Measurements from ENCODE around the gene ZNF331.

GRCh38 chr19:53506728-53507127 lies 31.2 kb upstream of the ZNF331 start:
- TF ChIP-seq CTCF (conservative IDR thresholded peaks at IDR 0.05; ENCODE audit: low read depth, low read length): no peak
- no peak for TF ChIP-seq MXI1 (IDR thresholded peaks at IDR 0.05; ENCODE audit: borderline replicate concordance, low read depth, low read length)
- no peak for TF ChIP-seq RAD21 (IDR thresholded peaks at IDR 0.05; ENCODE audit: low read length)
- no peak for TF ChIP-seq POLR2A (IDR thresholded peaks at IDR 0.05; ENCODE audit: low read depth, low read length)
- TF ChIP-seq USF2 (IDR thresholded peaks at IDR 0.05; ENCODE audit: low read depth, low read length): no peak
- TF ChIP-seq RFX5 (IDR thresholded peaks at IDR 0.05; ENCODE audit: low read depth, low read length): no peak
- TF ChIP-seq NFE2L2 (IDR thresholded peaks at IDR 0.05; ENCODE audit: low read depth, low read length): no peak
- no peak for TF ChIP-seq CEBPB (IDR thresholded peaks at IDR 0.05; ENCODE audit: low read depth, low read length)
- TF ChIP-seq RCOR1 (IDR thresholded peaks at IDR 0.05; ENCODE audit: insufficient replicate concordance, low read length): no peak
- TF ChIP-seq ELK1 (IDR thresholded peaks at IDR 0.05; ENCODE audit: borderline replicate concordance, low read depth, low read length): no peak
- no peak for TF ChIP-seq MAFK (IDR thresholded peaks at IDR 0.05; ENCODE audit: low read depth, low read length)
- TF ChIP-seq FOS (IDR thresholded peaks at IDR 0.05; ENCODE audit: low read depth, low read length): no peak
- no peak for TF ChIP-seq BHLHE40 (IDR thresholded peaks at IDR 0.05; ENCODE audit: low read depth, low read length)

All from IMR-90 (cell line).